ENCODE measurements around the gene AMPD2.
"Not testable (repeated sequence)": the region's sequence is repeated elsewhere in the genome, so short reads cannot be mapped to it uniquely, and the experiment has no call there.

Gene AMPD2

DNA sequence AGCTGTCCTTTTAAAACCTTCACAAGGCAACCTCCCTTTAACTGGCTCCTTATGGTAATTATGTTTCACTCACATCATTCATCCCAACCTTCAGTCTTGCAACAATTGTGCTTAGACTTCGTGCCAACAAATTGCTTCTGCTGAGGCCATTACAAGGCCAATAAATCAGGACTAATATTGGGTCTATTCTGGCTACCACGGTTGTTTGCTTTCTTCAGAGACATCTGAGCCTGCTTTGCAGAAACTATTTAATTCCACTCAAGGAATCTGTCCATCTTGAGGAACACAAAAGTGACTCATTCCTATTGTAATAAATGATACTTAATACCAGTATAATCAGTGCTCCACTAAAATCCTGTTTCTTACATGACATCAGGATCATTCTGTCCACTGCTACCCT, 33.7 kb downstream of the AMPD2 start:
- DNase-seq, result no peak

DNA sequence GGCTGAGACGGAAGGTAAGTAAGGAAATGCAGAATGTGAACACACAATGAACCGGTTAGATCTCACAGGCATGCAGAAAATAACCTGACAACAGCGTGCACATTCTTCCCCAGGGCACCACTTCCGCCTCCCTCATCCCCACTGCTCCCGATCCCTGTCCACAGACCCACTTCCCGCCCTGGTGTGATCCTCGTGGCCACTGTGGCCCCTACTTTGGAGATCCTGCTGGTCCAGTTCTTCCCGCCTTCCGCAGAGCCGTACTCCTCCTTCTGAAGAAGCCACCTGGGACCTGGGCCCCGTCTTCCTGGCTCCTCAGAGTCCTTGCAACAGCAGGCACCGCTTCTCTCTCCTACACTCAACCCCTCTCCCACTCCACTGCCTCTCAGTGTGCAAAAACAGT, 34.9 kb downstream of the AMPD2 start:
- DNase-seq, result no peak

DNA sequence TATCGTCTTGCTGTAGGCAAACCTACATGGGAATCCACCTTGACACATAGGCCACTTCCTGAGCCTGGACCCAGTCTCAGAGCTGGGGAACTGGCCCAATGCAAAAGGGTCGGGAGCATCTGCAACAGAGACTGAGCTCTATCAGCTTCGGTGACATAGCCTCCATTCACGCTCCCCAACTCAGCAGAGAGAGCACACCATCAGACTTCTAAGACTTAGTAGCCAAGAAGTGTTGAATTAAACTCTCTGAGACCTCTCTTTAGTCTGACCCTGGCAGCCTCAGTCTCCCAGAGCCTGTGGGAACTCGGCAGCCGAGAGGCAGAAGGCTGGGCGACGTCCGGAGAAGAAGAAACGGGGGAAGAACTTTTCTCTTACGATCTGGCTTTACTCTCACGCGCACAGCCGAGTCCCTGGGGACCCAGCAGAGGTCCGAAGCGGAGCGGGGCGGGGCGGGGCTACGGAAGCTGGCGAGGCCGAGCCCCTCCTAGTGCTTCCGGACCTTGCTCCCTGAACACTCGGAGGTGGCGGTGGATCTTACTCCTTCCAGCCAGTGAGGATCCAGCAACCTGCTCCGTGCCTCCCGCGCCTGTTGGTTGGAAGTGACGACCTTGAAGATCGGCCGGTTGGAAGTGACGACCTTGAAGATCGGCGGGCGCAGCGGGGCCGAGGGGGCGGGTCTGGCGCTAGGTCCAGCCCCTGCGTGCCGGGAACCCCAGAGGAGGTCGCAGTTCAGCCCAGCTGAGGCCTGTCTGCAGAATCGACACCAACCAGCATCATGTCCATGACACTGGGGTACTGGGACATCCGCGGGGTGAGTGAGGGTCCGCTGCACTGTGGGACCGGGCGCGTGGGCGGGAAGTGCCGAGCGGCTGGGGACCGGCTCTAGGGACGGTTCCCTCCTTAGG, 36.2 kb downstream of the AMPD2 start, which contains the start of gene GSTM4:
TSS of gene GSTM4 (plus strand) at position 485 of the 905 bp plus-strand sequence. CDS start at position 776, 291 bp downstream.
- DNase-seq, result peak; percentile 83

DNA sequence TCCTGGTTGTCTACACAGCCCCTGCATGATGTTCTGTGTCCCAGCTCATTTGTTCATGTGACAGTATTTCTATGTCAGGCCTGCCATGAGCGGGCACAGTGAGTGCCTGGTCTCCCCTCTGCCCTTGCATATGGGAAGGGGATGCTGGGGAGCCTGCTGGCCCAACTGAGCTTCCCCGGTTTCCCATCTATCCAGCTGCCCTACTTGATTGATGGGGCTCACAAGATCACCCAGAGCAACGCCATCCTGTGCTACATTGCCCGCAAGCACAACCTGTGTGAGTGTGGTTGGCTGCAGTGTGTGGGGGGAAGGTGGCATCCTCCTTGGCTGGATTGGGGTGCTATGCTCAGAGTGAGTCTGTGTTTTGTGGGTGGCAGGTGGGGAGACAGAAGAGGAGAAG, 37.8 kb downstream of the AMPD2 start:
- DNase-seq, result no peak

DNA sequence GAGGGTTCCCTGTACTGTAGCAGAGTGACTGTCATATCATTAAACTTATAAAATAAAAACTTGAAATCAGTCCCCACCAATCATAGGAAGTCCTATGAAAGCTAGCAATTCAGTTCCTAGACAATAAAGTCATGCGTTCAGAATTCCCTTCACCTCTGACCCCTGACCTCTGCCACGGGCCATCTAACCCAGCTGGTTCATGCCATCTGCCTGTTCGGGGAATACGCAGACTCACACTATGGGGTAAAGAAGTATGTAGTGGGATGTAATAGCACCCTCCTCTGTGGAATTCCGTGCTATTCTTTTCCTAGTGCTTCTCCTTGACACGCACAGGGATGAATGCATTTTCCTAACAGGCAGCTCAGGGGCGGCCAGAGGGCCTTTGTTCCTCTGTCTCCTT, 38.3 kb downstream of the AMPD2 start:
- DNase-seq, result no peak

DNA sequence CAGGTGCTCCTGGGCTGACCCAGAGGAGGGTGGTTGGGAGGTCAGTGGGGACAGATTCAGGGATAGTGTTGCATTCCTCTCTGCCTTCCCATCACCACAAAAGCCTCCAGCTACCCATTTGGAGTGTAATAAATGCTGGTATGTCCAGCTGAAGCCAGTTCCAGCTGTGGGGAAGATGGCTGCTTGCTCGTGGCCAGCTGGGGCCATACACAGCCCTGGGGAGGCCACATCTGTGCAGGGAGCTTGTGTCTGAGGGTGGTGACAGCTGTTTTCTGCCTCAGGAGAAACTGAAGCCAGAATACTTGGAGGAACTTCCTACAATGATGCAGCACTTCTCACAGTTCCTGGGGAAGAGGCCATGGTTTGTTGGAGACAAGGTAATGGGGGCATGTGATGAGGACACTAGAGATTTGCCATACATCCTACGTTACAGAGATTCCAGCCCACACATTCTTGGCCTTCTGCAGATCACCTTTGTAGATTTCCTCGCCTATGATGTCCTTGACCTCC, 39.0 kb downstream of the AMPD2 start:
- no peak for DNase-seq

DNA sequence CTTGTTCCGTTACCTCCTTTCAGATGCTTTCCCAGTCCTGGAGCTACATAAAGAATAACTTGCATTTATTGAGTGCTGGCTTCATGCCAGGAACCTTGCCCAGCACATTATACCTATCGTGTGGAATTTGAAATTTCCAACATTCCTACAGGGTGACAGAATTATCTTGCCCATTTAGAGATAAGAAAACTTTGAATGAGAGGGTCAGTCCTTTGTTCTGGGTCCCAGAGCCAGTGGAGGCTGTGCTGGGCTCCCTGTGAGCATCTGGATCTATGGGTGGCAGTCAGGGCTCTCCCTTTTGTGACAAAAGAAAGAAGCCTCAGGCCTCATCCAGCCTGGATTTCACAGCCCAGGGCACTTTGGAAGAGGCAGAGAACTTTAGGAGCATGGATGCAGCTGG, 39.5 kb downstream of the AMPD2 start:
- DNase-seq, result no peak

DNA sequence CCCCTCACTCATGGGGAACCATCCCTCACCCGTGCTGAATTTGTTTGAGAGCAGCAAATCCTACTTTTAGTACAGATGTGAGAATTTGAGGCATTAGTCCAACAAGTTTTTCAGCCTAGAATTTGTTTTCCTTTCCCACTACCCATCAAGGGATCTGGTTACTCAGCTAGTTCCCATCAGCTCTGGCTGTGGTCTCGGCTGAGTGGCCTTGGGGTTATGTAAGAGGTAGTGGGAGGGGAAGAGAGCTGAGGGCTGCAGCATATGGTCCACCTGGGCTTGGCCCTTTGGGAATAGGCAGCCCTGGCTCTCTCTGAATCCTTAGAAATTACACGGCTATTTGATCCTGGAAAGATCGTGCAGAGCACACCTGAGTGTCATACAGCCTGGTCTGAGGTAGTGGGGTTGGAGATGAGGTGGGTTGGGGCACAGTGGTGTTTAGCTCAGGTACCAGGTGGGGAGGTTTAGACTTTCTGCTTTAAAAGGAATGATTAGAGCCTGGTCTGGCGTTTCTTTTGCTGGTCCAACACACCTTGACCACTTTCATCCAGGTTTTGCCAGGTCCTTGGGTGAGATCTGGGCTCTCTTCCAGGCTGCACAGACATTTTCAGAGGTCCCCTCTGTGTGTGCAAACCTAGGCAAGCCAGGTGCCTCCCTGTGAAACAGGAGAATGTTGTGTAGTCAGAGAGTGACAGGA, 40.5 kb downstream of the AMPD2 start:
- no peak for DNase-seq

DNA sequence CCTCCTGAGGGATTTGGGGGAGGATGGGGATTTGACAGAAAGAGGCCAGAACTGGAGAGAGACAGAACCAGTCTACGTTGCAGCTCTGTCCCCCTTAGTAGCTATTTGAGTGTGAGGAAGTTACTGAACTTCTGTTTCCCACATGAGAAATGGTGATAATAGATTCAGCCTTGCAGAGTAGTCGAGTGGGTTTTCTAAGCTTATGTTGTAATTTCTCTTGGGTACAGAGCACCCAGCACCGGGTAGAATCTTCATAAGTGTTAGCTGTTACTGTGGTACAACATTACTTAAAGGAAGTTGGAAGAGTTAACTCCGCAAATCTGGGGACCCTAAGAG, 41.0 kb downstream of the AMPD2 start:
- DNase-seq, result not testable (repeated sequence)

DNA sequence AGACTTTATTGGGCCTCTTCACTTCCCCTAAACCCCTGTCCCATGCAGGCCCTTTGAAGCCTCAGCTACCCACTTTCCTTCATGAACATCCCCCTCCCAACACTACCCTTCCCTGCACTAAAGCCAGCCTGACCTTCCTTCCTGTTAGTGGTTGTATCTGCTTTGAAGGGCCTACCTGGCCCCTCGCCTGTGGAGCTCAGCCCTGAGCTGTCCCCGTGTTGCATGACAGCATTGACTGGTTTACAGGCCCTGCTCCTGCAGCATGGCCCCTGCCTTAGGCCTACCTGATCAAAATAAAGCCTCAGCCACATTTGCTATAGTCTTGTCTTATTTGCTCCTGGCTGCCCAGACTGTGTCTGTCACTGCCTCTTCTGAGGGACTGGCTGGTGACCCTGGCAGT, 41.8 kb downstream of the AMPD2 start:
- DNase-seq, result no peak

DNA sequence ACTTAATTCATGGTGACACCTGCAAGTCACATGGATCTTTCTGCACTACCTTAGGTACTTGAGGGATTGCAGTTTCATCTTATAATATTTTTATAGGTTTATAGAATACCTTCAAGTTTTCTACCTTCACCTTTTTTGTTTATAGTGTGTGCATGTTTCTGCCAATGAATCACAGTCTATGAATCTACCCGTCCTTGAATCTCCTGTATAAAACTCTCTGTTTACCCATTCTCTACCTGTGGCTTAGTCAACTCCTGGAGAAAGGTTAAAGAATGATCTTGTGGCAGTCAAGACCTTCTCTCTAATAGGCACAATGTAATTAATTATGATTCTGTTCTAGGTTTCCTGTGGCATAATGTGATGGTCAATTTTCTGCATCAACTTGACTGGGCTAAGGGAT, 45.0 kb downstream of the AMPD2 start:
- no peak for DNase-seq

DNA sequence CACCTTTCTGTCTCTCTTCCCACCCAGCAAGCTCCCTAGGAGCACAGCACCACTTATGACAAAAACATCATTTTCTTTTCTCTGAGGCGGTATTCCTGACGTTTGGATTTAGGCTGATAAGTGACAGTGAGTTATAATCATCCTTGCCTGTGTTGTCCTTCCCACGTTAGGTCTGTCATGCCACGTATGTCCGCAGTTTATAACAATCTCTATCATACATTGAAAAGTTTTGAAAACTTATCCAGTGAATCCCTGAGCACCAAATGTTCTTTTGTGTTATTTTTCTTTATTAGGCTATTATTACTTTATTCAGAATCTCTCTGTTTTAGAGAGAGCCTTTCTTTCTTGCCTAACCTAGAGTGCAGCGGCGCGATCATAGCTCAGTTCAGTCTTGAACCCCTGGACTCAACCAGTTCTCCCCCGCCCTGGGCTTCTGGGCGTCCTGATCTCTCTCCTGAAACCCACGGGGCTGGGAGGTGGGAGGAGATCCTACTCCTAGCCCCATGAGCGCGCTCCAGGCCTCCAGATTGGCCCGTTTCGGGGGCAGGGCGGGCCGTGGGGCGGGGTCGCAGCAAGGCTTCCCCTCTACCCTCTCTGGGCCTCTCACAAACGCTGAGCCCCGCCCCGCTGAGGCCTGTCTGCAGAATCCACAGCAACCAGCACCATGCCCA, 48.0 kb downstream of the AMPD2 start, which contains the start of gene GSTM2:
TSS of gene GSTM2 (plus strand) at position 606 of the 671 bp plus-strand sequence. CDS start at position 665, 59 bp downstream.
- peak; percentile 84 for DNase-seq

DNA sequence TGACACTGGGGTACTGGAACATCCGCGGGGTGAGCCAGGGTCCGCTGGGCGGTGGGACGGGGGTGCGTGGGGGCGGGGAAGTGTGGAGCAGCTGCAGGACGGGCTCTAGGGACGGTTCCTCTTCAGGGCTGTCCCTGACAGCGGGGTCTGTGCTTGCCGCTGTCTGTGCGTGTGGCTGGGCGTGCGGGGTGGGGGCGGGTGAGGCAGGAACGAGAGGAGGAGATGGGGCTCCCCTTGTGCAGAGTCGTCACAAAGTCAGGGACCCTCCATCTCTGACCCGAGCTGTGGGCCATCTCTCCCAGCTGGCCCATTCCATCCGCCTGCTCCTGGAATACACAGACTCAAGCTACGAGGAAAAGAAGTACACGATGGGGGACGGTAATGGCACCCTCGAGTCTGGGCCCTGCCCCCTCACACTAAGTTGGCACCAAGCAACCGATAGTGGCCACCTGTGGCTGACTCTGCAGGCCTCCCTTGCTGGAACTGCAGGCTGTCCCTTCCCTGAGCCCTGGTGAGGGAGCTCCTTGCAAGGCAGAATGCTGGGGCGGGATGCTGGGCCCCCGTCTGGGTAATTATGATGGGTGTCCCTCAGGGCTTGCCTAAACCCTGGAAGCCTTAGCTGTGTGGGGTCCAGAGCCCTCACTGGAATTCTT, 48.6 kb downstream of the AMPD2 start:
- no peak for DNase-seq

DNA sequence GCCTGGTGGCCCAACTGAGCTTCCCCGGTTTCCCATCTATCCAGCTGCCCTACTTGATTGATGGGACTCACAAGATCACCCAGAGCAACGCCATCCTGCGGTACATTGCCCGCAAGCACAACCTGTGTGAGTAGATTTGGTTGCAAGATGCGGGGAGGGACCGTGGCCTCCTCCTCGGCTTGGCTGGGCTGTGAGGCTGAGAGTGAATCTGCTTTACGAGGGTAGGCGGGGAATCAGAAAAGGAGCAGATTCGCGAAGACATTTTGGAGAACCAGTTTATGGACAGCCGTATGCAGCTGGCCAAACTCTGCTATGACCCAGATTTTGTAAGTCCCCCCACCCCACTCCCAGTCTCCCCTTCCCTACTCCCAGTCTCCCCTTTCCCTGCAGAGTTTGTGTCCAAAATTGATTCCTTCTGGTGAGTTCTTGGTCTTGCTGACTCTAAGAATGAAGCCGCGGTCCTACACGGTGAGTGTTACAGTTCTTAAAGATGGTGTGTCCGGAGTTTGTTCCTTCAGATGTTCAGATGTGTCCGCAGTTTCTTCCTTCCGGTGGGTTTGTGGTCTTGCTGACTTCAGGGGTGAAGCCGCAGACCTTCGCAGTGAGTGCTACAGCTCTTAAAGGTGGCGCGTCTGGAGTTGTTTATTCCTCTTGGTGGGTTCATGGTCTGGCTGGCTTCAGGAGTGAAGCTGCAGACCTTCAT, 49.8 kb downstream of the AMPD2 start:
- DNase-seq, result no peak

DNA sequence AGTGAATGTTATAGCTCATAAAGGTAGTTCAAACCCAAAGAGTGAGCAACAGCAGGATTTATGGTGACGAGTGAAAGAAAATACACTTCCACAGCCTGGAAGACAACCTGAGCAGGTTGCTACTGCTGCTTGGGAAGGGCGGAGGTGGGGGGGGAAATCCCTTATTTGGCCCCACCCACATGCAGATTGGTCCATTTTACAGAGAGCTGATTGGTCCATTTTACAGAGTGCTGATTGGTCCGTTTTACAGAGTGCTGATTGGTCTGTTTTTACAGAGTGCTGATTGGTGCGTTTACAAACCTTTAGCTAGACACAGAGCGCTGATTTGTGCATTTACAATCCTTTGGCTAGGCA, 50.3 kb downstream of the AMPD2 start:
- not testable (repeated sequence) for DNase-seq

DNA sequence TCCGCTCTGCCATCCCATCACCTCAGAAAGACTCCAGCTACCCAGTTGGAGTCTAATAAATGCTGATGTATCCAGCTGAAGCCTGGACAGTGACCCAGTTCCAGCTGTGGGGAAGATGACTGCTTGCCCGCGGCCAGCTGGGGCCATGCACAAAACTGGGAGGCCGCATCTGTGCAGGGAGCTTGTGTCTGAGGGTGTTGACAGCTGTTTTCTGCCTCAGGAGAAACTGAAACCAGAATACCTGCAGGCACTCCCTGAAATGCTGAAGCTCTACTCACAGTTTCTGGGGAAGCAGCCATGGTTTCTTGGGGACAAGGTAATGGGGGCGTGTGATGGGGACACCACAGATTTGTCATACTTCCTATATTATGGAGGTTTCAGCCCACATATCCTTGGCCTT, 51.4 kb downstream of the AMPD2 start:
- DNase-seq, result no peak

DNA sequence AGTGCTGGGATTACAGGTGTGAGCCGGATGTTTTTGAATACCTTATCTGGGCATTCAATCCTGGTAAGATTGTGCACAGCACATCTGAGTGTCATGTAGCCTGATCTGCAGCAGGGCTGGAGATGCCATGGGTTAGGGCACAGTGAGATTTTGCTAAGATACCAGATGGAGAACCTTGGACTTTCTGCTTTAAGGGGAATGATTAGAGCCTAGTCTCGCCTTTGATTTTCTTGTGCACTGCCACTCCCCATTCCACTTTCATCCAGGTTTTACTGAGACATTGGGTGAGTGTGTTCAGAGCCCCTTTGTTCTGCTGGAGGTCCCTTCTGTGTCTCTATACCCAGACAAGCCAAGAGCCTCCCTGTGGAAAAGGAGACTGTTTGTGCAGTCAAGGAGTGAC, 54.2 kb downstream of the AMPD2 start:
- not testable (repeated sequence) for DNase-seq

DNA sequence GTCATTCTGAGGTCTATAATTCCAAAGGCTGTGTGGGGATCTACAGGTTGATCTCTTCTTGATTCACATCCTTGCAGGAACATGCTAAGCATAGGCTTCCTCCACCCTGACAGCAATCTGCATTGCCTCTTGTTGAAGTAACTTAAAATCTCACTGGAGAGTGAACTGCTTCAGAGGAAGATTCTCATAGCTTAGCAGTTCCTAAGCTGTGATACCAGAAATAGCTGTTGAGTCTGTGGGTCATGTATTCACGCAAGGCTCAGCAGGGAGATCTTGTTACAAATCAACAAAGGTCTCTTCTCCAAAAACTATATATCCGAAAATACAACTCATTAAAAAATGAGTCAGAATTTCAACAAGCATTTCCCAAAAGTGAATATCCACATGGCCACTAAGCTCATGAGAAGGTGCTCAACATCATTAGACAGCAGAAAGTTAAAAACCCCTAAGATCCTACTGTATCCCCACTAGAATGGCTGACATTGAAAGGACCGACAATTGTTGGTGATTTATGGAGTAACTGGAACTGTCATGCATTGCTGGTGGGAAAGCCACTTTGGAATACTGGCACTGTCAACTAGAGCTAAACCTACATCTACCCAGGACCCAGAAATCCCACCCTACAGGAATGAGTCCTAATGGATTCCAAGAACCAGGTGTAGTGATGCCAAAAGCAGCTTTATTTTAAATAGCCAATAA, 57.2 kb downstream of the AMPD2 start:
- DNase-seq, result not testable (repeated sequence)

DNA sequence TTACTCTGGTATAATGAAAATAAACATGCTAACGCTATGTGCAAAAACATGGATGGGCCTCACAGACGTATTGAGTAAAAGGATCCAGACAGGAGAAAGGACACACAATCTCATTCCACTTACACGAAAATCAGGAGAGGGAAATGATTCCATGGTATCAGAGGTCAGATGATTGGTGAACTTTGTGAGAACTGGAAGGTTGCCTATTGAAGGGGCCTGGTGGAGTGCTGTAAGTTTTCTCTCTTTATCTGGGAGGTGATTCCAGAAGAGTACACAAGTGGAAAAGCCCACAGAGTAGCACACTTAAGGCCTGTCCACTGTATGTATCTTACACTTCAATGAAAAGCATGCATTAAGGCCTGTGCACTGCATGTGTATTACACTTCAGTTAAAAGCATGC, 57.8 kb downstream of the AMPD2 start:
- DNase-seq, result no peak

DNA sequence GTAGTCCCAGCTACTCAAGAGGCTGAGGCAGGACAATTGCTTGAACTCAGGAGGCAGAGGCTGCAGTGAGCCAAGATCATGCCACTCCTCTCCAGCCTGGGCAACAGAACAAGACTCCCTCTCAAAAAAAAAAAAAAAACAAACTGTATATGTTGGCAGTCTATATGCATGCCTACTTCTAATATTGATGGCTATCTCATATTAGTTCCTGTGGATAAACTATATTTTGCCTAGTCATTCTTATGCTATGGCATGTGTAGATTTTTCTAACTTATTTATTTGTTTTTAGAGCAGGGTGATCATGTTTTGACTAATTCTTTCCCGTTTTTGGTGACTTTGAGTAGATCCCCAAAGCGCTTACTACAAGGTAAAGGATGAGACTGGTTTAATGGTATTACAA, 59.0 kb downstream of the AMPD2 start:
- not testable (repeated sequence) for DNase-seq

All from fibroblast of skin of back (primary cell).